ENCODE results near the gene CUL9.

GRCh38 chr6:43240950-43241349 lies 59.0 kb downstream of the CUL9 start:
- TF ChIP-seq CTCF (IDR thresholded peaks at IDR 0.05) (no peak), POLR2A (IDR thresholded peaks at IDR 0.05) (no peak)
